Activated gamma-delta T cell treated with anti-CD3 and anti-CD28 coated beads, Interleukin-2, amount 50 U/mL, for 16 hours (primary cell): ENCODE measurements around the gene CDC14C.
"Not testable (repeated sequence)": the region's sequence is repeated elsewhere in the genome, so short reads cannot be mapped to it uniquely, and the experiment has no call there.

ENCODE experiments used
- DNase-seq: peaks from one replicate; pipeline ENCODE4 v3.0.0-alpha.2; 2020; ENCODE audit warnings: low read depth

The CDC14C gene

GRCh38 chr7:48924433-48924832 lies at the start of gene CDC14C:
Gene CDC14C (plus strand): TSS chr7:48924547. CDS start chr7:48924673, 126 bp downstream.
- DNase-seq, result no peak

GRCh38 chr7:48875045-48875916 lies 49.1 kb upstream of the CDC14C start:
- no peak for DNase-seq

GRCh38 chr7:48876087-48876486 lies 48.3 kb upstream of the CDC14C start:
- no peak for DNase-seq

- DNase-seq, result no peak
Measured at GRCh38 chr7:48880851-48881250, 43.5 kb upstream of the CDC14C start.

- no peak for DNase-seq
Measured at GRCh38 chr7:48887500-48887899, 36.8 kb upstream of the CDC14C start.

- no peak for DNase-seq
Measured at GRCh38 chr7:48894574-48894973, 29.8 kb upstream of the CDC14C start.

GRCh38 chr7:48899932-48900331 lies 24.4 kb upstream of the CDC14C start:
- DNase-seq, result no peak

- DNase-seq, result no peak
Measured at GRCh38 chr7:48901966-48902365, 22.4 kb upstream of the CDC14C start.

GRCh38 chr7:48904975-48905374 lies 19.4 kb upstream of the CDC14C start:
- DNase-seq, result no peak

- DNase-seq, result not testable (repeated sequence)
Measured at GRCh38 chr7:48905686-48906085, 18.7 kb upstream of the CDC14C start.

GRCh38 chr7:48909887-48910286 lies 14.5 kb upstream of the CDC14C start:
- not testable (repeated sequence) for DNase-seq

GRCh38 chr7:48931481-48931880 lies 7.1 kb downstream of the CDC14C start:
- no peak for DNase-seq

- DNase-seq, result no peak
Measured at GRCh38 chr7:48932126-48932910, 8.0 kb downstream of the CDC14C start.

- DNase-seq, result no peak
Measured at GRCh38 chr7:48933549-48934085, 9.3 kb downstream of the CDC14C start.

GRCh38 chr7:48938539-48939295 lies 14.4 kb downstream of the CDC14C start:
- DNase-seq, result no peak

- no peak for DNase-seq
Measured at GRCh38 chr7:48943279-48943990, 19.1 kb downstream of the CDC14C start.

- no peak for DNase-seq
Measured at GRCh38 chr7:48955916-48956315, 31.6 kb downstream of the CDC14C start.

- DNase-seq, result no peak
Measured at GRCh38 chr7:48959676-48960075, 35.3 kb downstream of the CDC14C start.

- DNase-seq, result no peak
Measured at GRCh38 chr7:48962821-48963505, 38.6 kb downstream of the CDC14C start.

- no peak for DNase-seq
Measured at GRCh38 chr7:48964074-48964473, 39.7 kb downstream of the CDC14C start.

- no peak for DNase-seq
Measured at GRCh38 chr7:48971173-48971572, 46.8 kb downstream of the CDC14C start.
